Neural cell (in vitro differentiated cells): ENCODE measurements around the gene SULT6B1.

Source experiments
- POLR2AphosphoS5 ChIP-seq: IDR thresholded peaks from 2 replicates; pipeline ENCODE4 v1.6.1; 2012
- RAD21 ChIP-seq: fragments of 450-650 bp; conservative IDR thresholded peaks from 2 replicates; pipeline ENCODE4 v1.6.1; 2014; ENCODE audit warnings: antibody characterized with exemption, mild to moderate bottlenecking, moderate library complexity
- SMC3 ChIP-seq: fragments of 450-650 bp; conservative IDR thresholded peaks from 2 replicates; pipeline ENCODE4 v1.6.1; 2014; ENCODE audit warnings: antibody characterized with exemption, mild to moderate bottlenecking, moderate library complexity; ENCODE audit not compliant: poor library complexity
- TAF1 ChIP-seq: IDR thresholded peaks from 2 replicates; pipeline ENCODE4 v1.6.1; 2012; ENCODE audit warnings: low read depth
- TF ChIP-seq, protein P1 (sequence below): fragments of 450-650 bp; IDR thresholded peaks from 2 replicates; pipeline ENCODE4 v1.5.1; 2014; ENCODE audit warnings: antibody characterized with exemption, mild to moderate bottlenecking, moderate library complexity; ENCODE audit not compliant: poor library complexity, severe bottlenecking

DNA sequence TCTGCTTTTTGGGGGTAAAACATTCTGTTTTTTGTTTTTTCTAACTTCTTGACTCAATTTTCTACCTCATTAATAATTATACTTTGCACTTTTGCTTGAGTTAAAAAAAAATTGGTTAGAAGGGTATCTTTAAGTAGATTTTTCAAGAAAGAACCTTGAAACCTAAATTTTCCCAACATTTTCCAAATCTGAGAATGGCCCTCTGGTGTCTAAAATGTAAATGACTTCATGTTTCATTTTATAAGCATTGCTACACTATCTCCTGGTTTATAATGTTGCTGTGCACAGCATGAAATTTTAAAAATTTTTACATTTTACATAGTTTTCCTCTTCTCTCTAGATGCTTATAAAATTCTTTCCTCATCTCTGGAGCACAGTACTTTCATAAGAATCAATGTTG is 45.9 kb downstream of the SULT6B1 start:
- TF ChIP-seq, protein P1, sequence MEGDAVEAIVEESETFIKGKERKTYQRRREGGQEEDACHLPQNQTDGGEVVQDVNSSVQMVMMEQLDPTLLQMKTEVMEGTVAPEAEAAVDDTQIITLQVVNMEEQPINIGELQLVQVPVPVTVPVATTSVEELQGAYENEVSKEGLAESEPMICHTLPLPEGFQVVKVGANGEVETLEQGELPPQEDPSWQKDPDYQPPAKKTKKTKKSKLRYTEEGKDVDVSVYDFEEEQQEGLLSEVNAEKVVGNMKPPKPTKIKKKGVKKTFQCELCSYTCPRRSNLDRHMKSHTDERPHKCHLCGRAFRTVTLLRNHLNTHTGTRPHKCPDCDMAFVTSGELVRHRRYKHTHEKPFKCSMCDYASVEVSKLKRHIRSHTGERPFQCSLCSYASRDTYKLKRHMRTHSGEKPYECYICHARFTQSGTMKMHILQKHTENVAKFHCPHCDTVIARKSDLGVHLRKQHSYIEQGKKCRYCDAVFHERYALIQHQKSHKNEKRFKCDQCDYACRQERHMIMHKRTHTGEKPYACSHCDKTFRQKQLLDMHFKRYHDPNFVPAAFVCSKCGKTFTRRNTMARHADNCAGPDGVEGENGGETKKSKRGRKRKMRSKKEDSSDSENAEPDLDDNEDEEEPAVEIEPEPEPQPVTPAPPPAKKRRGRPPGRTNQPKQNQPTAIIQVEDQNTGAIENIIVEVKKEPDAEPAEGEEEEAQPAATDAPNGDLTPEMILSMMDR, result no peak
- TF ChIP-seq RAD21 (no peak), POLR2AphosphoS5 (no peak), SMC3 (no peak), TAF1 (no peak)
